Gastroesophageal sphincter (tissue), 4 donors: ENCODE data around the gene ASB18. TPM values are rescaled to one million over a fixed set of nuclear protein-coding genes. Genes with fewer than 3 reads are reported as not detected.

Source experiments
- ATAC-seq: fragments of 150-250 bp; one replicate; pipeline ENCODE4 v1.9.1; 2016; ENCODE audit warnings: mild to moderate bottlenecking, moderate library complexity
- H3K27ac ChIP-seq, 4 donors: fragments of 200-600 bp; sonication (generic) in 3 of 4; 1 replicate in 3 of 4; 2 replicates in 1 of 4; pipeline ENCODE4 v1.5.1; 2016 to 2019
- H3K27me3 ChIP-seq: fragments of 200-600 bp; sonication (generic); one replicate; pipeline ENCODE4 v1.5.1; 2019
- H3K36me3 ChIP-seq, 2 donors: fragments of 200-600 bp; sonication (generic); one replicate each; pipeline ENCODE4 v1.5.1; 2019; ENCODE audit warnings: control low read depth in 1 of 2
- H3K4me1 ChIP-seq, 3 donors: fragments of 200-600 bp; sonication (generic); 1 replicate in 2 of 3; 2 replicates in 1 of 3; pipeline ENCODE4 v1.5.1; 2016 to 2019; ENCODE audit warnings: control low read depth in 2 of 3
- H3K4me3 ChIP-seq, 2 donors: fragments of 200-600 bp; sonication (generic); one replicate each; pipeline ENCODE4 v1.5.1; 2019; ENCODE audit warnings: mild to moderate bottlenecking in 1 of 2, moderate library complexity in 1 of 2
- H3K9me3 ChIP-seq, 3 donors: fragments of 200-600 bp; sonication (generic); one replicate each; pipeline ENCODE4 v1.5.1; 2017 to 2019; ENCODE audit warnings: control low read depth in 2 of 3
- CTCF ChIP-seq, 4 experiments: fragments of 200-600 bp in 2 of 4; fragments of 450-650 bp in 2 of 4; sonication (generic) in 1 of 4; IDR thresholded peaks; one replicate each; pipeline ENCODE4 v1.5.1; 2017 to 2019; ENCODE audit warnings: antibody characterized with exemption in 4 of 4, mild to moderate bottlenecking in 2 of 4, moderate library complexity in 2 of 4
- EP300 ChIP-seq: sonication (generic); formaldehyde crosslinking; IDR thresholded peaks from one replicate; pipeline ENCODE4 v1.6.1; 2017; ENCODE audit warnings: antibody characterized with exemption, mild to moderate bottlenecking
- POLR2A ChIP-seq, 2 donors: fragments of 450-650 bp; IDR thresholded peaks; one replicate each; pipeline ENCODE4 v1.6.1; 2017; ENCODE audit warnings: antibody characterized with exemption in 2 of 2, mild to moderate bottlenecking in 2 of 2, moderate library complexity in 1 of 2
- POLR2AphosphoS5 ChIP-seq: sonication (generic); formaldehyde crosslinking; IDR thresholded peaks from one replicate; pipeline ENCODE4 v1.6.1; 2017; ENCODE audit warnings: antibody characterized with exemption
- WGBS, 2 donors: methylation state at CpG; one replicate each; pipeline ENCODE4 v1.1.5; 2018; ENCODE audit warnings: low coverage in 1 of 2; 5-methylcytosine and 5-hydroxymethylcytosine counted together
- total RNA-seq, 4 donors: library from RNA; depleted of rRNA; stranded (reverse); fragments of >200 nt; gene quantifications; one replicate each; pipeline ENCODE4 v1.1.0, GENCODE V29; 2016

The ASB18 gene
- total RNA-seq, 4 donors from 2014 or later: not detected

- ATAC-seq: no peak
- Histone ChIP-seq H3K4me1 (peaks cover 0 to 4% (median 0%) of the 10 kb centered on the region in 3 donors), H3K36me3 (no peaks in the 10 kb centered on the region), H3K9me3 (peaks cover 0 to 5% (median 0%) of the 10 kb centered on the region in 3 donors), H3K4me3 (no peak overlapping the region), H3K27ac (no peak overlapping the region), H3K27me3 (peaks cover 8% of the 10 kb centered on the region)
- no peak for TF ChIP-seq POLR2A (IDR thresholded peaks at IDR 0.05)
- no peak for TF ChIP-seq POLR2AphosphoS5
- no peak for TF ChIP-seq CTCF (IDR thresholded peaks at IDR 0.05)
- no peak for TF ChIP-seq EP300
- WGBS, 2 donors: 81 to 92% methylated on average over 6 of the region's 6 CpGs
These were observed 23.4 kb upstream of the ASB18 start for GRCh38 chr2:236287656-236288055.

GRCh38 chr2:236286873-236287545 is 22.8 kb upstream of the ASB18 start:
- peaks cover 0 to 8% (median 0%) of the 10 kb centered on the region in 3 donors for H3K9me3 ChIP-seq
- no peak overlapping the region for H3K4me3 ChIP-seq
- no peak overlapping the region for H3K27ac ChIP-seq
- TF ChIP-seq EP300 (no peak), POLR2A (IDR thresholded peaks at IDR 0.05) (no peak)
- no peaks in the 10 kb centered on the region for H3K4me1 ChIP-seq
- 81 to 90% methylated on average over 3 to 4 of the region's 7 CpGs for WGBS, 2 donors
- H3K36me3 ChIP-seq: no peaks in the 10 kb centered on the region
- H3K27me3 ChIP-seq: peaks cover 8% of the 10 kb centered on the region
- ATAC-seq: no peak

- TF ChIP-seq POLR2AphosphoS5 (no peak), EP300 (no peak), POLR2A (IDR thresholded peaks at IDR 0.05) (no peak), CTCF (IDR thresholded peaks at IDR 0.05) (no peak)
- WGBS, 2 donors: 57 to 100% methylated on average over 1 of the region's 1 CpG
- no peak for ATAC-seq
- H3K4me1 ChIP-seq: no peaks in the 10 kb centered on the region
- H3K36me3 ChIP-seq: no peaks in the 10 kb centered on the region
- peaks cover 8% of the 10 kb centered on the region for H3K27me3 ChIP-seq
- H3K4me3 ChIP-seq: no peak overlapping the region
- no peak overlapping the region for H3K27ac ChIP-seq
- H3K9me3 ChIP-seq: peaks cover 0 to 19% (median 0%) of the 10 kb centered on the region in 3 donors
These were observed 20.0 kb upstream of the ASB18 start for GRCh38 chr2:236284208-236284607.

- no peak overlapping the region for H3K27ac ChIP-seq
- H3K27me3 ChIP-seq: peaks cover 16% of the 10 kb centered on the region
- no peaks in the 10 kb centered on the region for H3K4me1 ChIP-seq
- ATAC-seq: no peak
- H3K4me3 ChIP-seq: no peak overlapping the region
- H3K36me3 ChIP-seq: no peaks in the 10 kb centered on the region
- WGBS, 2 donors: 92 to 100% methylated on average over 1 of the region's 1 CpG
- peaks cover 0 to 26% (median 0%) of the 10 kb centered on the region in 3 donors for H3K9me3 ChIP-seq
- no peak for TF ChIP-seq POLR2A (IDR thresholded peaks at IDR 0.05)
- TF ChIP-seq POLR2AphosphoS5: no peak
- TF ChIP-seq CTCF (IDR thresholded peaks at IDR 0.05): no peak
- no peak for TF ChIP-seq EP300
These were observed 18.2 kb upstream of the ASB18 start for GRCh38 chr2:236282406-236282805.

- WGBS, 2 donors: 94 to 96% methylated on average over 3 of the region's 3 CpGs
- Histone ChIP-seq H3K4me1 (no peaks in the 10 kb centered on the region), H3K9me3 (peaks cover 0 to 27% (median 0%) of the 10 kb centered on the region in 3 donors), H3K36me3 (no peaks in the 10 kb centered on the region), H3K4me3 (no peak overlapping the region), H3K27ac (no peak overlapping the region), H3K27me3 (peaks cover 11% of the 10 kb centered on the region)
- ATAC-seq: no peak
- TF ChIP-seq CTCF (IDR thresholded peaks at IDR 0.05) (no peak), POLR2AphosphoS5 (no peak), EP300 (no peak)
These were observed 17.2 kb upstream of the ASB18 start for GRCh38 chr2:236281423-236281822.
